Forelimb muscle (tissue), 1 donor: ENCODE results near the gene HABP2. TPM values are rescaled to one million over a fixed set of nuclear protein-coding genes. Genes with fewer than 3 reads are reported as not detected.

ENCODE experiments used
- DNase-seq: peaks from one replicate; pipeline ENCODE4 v3.0.0-alpha.2; 2013; ENCODE audit warnings: low read depth
- polyA plus RNA-seq: library from polyadenylated mRNA; unstranded; fragments of 120-200 nt; gene quantifications from one replicate; pipeline ENCODE4 v1.2.1, GENCODE V29; 2013; ENCODE audit not compliant: insufficient read length

Gene HABP2
- 0.19 TPM for polyA plus RNA-seq

- no peak for DNase-seq
Observed at GRCh38 chr10:113552701-113553100, at the start of gene HABP2. TSS of gene HABP2 (plus strand) at chr10:113553053. CDS start at chr10:113553122, 69 bp downstream.

- no peak for DNase-seq
Observed at GRCh38 chr10:113503930-113504329, 48.9 kb upstream of the HABP2 start.

- no peak for DNase-seq
Observed at GRCh38 chr10:113504423-113504822, 48.4 kb upstream of the HABP2 start.

- DNase-seq, result no peak
Observed at GRCh38 chr10:113506476-113506875, 46.4 kb upstream of the HABP2 start.

- DNase-seq, result no peak
Observed at GRCh38 chr10:113511419-113511818, 41.4 kb upstream of the HABP2 start.

GRCh38 chr10:113515161-113515560 is 37.7 kb upstream of the HABP2 start:
- no peak for DNase-seq

- no peak for DNase-seq
Observed at GRCh38 chr10:113515601-113516000, 37.3 kb upstream of the HABP2 start.

GRCh38 chr10:113516061-113516460 is 36.8 kb upstream of the HABP2 start:
- no peak for DNase-seq

- no peak for DNase-seq
Observed at GRCh38 chr10:113517165-113517900, 35.5 kb upstream of the HABP2 start.

GRCh38 chr10:113517901-113518260 is 35.0 kb upstream of the HABP2 start:
- no peak for DNase-seq

- DNase-seq, result no peak
Observed at GRCh38 chr10:113518415-113518814, 34.4 kb upstream of the HABP2 start.

GRCh38 chr10:113518816-113519591 is 33.8 kb upstream of the HABP2 start:
- DNase-seq, result no peak

- no peak for DNase-seq
Observed at GRCh38 chr10:113519681-113520115, 33.2 kb upstream of the HABP2 start.

- no peak for DNase-seq
Observed at GRCh38 chr10:113520261-113520660, 32.6 kb upstream of the HABP2 start.

GRCh38 chr10:113520690-113521474 is 32.0 kb upstream of the HABP2 start:
- DNase-seq, result peak; percentile 85

- no peak for DNase-seq
Observed at GRCh38 chr10:113521475-113521795, 31.4 kb upstream of the HABP2 start.

- DNase-seq, result no peak
Observed at GRCh38 chr10:113522460-113522859, 30.4 kb upstream of the HABP2 start.

- no peak for DNase-seq
Observed at GRCh38 chr10:113523071-113523470, 29.8 kb upstream of the HABP2 start.

GRCh38 chr10:113523628-113524027 is 29.2 kb upstream of the HABP2 start:
- no peak for DNase-seq

GRCh38 chr10:113524120-113524519 is 28.7 kb upstream of the HABP2 start:
- no peak for DNase-seq

- DNase-seq, result no peak
Observed at GRCh38 chr10:113524539-113525490, 28.0 kb upstream of the HABP2 start.
